PC-9 (cell line): ENCODE data around the gene SH3GL2.

Experiments
- EZH2 ChIP-seq: fragments of 200-600 bp; sonication (generic); IDR thresholded peaks from 2 replicates; pipeline ENCODE4 v1.8.0; 2017; ENCODE audit warnings: antibody characterized with exemption, low read depth
- TF ChIP-seq, protein P1 (sequence below): fragments of 200-600 bp; sonication (generic); conservative IDR thresholded peaks from 2 replicates; pipeline ENCODE4 v1.6.1; 2017; ENCODE audit warnings: mixed run types, antibody characterized with exemption, mild to moderate bottlenecking, moderate library complexity

DNA sequence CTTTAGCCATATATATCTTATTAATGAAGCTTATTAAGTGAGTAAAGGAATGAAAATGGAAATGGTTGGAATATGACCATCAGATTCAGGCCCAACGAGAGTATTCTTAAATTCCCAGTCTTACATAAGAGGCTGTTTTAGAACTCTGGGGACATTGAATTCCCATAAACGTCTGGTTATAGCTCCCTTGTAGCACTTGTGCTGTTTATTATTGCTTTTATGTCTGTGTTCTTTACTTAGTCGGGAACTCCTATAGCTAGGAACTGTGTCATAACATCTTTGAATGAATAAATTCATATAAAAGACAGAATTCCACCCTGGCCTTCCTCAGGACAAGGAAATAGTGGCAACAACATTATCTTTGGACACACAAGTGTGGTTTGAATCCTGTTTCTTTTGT, 58.4 kb downstream of the SH3GL2 start:
- TF ChIP-seq, protein P1, sequence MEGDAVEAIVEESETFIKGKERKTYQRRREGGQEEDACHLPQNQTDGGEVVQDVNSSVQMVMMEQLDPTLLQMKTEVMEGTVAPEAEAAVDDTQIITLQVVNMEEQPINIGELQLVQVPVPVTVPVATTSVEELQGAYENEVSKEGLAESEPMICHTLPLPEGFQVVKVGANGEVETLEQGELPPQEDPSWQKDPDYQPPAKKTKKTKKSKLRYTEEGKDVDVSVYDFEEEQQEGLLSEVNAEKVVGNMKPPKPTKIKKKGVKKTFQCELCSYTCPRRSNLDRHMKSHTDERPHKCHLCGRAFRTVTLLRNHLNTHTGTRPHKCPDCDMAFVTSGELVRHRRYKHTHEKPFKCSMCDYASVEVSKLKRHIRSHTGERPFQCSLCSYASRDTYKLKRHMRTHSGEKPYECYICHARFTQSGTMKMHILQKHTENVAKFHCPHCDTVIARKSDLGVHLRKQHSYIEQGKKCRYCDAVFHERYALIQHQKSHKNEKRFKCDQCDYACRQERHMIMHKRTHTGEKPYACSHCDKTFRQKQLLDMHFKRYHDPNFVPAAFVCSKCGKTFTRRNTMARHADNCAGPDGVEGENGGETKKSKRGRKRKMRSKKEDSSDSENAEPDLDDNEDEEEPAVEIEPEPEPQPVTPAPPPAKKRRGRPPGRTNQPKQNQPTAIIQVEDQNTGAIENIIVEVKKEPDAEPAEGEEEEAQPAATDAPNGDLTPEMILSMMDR = no peak
- TF ChIP-seq EZH2 = no peak
